Fibroblast of skin of left quadriceps (primary cell): ENCODE measurements around the gene PCMTD2.
"Not testable (repeated sequence)": the region's sequence is repeated elsewhere in the genome, so short reads cannot be mapped to it uniquely, and the experiment has no call there.

Experiments
- DNase-seq, 2 experiments: peaks; one replicate each; pipeline ENCODE4 v3.0.0-alpha.2; 2013; ENCODE audit warnings: low read depth in 2 of 2

PCMTD2 gene

DNA sequence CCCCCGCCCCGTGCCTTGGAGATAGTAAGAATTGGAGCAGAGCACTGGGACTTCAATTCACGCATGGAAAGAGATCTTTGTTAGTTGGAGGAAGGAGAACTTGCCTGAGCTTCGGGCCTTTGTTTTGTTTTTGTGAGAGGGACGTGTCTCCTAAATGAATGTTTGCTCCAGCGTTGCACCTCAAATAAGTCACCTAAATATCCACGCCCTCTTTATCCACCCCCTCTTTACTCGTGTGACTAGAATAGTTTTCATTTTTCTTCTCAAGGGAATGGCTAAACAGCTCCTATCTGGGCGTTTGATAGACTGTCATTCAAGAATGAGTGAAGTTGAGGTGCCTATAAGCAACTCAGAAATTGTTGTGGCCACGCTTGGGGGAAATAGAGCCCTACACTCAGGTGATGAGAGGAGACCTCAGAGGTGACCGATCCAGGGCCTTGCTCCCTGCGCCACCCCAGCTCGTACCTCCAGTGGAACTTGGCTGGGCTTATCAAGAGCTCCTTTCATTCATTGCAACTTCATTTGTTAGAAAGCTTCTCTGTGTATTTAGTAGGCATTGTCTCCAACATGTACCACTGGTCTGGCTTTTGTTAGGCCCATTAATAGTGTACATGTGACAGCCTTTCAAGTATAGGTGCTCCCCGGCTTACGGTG lies 861 bp downstream of the PCMTD2 start:
- no peak for DNase-seq

DNA sequence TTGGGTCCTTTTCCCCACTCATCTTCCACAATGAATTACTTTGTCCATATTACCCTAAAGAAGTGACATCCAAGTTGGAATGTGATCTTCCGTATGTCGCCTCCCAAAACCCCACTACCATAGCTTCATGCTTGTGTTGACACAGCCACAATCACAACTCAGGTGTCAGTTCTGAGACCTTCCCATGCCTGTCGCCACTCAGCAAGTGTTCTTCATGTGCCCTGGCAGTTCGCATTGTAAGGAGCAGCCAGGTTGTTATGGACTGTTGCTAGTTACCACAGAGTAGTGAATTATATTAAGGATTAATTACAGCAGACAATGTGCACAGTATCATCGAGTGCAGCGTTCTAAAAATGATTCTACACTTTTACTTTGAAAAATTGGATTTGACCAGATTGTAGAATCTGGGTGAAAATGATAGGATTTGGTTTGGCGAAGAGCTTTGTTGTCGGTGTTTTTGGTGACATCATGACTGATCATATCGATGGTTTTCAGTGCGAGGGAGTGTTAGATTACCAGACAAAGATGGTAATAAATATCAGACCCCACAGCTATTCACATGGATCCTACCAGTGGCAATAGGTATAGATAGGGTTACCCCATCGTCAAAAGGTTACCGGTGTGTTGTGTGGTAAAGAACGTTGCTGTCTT lies 1.7 kb downstream of the PCMTD2 start:
- no peak for DNase-seq

DNA sequence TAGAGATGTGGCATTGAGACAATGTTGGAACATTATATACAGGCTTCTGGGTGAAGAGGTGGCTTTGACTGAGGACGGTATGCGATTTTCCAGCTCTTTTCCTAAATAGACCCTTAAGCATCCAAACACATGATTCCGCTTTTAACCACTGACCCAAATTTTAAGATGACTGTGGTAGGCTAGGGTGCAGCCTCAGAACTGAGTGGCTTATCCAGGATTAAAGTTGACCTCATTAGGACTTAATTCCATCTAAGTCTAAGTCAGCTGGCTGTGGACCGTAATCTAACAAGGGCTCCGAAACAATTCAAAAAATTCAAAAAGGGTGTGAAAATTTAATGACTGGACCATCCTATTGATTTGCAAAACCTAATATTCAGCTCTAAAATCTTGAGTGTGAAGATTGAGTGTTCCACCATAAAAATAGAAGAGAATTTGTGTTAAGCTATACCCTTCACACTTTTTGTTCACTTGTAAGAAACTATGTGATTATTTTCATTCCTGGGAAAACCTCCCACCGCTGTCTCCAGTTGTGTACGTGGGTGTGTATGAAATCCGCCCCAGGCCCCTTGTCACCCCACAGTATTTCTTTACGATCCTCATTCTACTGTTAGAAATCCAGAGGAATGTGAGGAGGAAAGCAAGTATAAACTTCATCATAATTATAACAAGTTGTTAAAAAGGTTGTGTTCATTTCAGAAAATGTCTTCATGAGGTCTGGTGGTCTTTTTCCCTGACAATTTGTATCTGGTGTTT lies 2.7 kb downstream of the PCMTD2 start:
- no peak for DNase-seq

DNA sequence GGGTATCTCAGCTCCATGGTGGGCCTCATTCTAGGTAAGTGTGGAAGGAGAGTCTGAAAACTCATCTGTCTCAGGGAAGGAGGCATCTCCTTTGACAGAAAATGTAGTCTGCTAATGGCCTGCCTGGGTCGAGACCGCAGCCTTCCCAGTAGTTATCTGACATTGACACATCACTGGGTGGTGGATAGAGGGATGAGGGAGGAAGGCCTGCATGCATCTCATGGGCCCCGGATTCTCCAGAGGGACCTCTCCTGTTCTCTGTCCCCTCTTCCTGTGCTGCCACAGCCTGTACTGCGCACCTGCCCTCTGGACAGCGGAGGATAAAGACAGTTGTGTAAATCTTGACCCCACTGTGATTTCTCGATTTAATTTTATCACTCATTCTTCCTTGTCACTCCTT lies 4.7 kb downstream of the PCMTD2 start:
- DNase-seq, result no peak

DNA sequence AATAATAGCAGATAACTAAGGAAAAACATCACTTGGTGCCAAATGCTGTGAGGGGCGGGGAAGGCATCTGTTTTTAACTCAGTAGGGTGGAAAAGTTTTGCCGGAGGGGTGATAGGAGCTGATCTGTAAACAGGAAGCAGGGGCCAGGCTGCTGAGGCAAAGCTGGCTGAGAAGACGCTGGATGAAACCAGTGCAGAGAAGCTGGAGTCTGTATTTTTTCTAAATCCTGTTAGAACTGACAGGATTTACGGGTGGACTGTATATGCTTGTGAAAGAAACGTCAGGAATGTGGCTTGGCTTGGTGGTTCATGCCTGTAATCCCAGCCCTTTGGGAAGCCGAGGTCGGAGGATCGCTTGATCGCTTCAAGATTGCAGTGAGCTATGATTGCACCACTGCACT lies 5.6 kb downstream of the PCMTD2 start:
- DNase-seq, result peak; percentile 52 to 54

DNA sequence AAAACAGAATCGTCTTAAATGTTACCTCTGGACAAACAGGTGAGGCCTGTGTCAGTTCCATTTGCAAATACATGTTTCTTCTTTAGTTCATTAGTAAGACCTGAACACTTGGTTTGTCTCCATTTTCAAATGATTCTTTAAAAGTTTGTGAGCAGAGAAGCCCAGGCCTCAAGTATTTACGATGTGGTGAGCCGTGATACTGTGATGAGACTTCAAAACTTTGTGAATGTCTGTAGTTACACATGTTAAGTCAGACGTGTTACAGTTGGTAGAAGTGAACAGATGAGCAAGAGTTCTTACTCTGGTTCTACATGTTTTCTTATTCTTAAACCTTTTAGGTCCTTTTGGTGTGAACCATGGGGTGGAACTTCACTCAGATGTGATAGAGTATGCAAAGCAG lies 8.5 kb downstream of the PCMTD2 start:
- no peak for DNase-seq

DNA sequence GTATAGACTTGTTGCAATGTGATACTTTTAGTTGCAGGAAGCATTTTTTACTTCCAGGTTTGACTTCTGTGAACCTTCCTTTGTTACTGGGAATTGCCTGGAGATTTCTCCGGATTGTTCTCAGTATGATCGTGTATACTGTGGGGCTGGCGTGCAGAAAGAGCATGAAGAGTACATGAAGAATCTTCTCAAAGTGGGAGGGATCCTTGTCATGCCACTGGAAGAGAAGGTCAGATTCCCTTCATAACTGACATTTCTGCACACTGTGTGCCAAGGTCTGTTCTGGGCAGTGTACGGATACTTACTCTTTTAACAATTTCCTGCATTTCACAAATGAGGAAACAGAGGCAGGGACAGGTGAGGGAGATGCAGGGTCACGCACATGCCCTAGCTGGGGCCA lies 9.7 kb downstream of the PCMTD2 start:
- no peak for DNase-seq

DNA sequence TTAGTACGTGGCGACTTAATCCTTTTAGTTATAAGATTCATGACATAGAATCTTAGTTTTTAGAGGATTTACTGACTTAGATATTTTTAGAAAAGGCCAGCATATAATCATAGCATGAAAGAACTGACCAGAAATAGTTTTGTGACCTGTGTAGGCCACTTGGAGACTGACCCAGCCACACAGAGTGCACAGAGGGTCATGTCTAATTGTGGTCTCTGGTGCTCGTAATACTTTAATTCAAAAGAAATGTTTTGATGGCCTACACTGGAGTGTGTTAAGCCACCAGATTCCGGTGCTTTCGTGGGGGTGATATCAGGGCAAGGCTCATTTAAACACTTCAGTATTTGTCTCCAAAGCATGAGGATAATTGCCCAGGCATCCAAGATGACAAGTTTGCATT lies 11.4 kb downstream of the PCMTD2 start:
- no peak for DNase-seq

DNA sequence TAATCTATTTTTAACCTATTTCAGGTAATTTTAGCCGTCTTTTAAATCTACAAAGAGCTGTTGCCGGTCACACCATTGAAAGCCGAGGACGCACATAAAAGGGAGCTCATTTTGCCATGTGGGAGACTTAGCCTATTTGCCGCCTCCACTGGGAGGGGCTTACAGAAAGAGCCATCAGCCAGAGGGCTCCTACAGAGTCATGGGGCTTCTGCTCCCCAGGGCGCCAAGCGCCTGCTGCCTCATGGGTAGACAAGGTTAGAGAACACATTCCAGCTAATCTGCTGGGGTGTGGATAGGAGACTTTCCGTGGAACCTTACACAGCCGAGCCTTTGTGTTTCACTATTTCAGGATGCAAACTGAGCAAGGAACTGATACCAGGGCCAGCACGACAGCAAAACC lies 12.6 kb downstream of the PCMTD2 start:
- DNase-seq, result no peak

DNA sequence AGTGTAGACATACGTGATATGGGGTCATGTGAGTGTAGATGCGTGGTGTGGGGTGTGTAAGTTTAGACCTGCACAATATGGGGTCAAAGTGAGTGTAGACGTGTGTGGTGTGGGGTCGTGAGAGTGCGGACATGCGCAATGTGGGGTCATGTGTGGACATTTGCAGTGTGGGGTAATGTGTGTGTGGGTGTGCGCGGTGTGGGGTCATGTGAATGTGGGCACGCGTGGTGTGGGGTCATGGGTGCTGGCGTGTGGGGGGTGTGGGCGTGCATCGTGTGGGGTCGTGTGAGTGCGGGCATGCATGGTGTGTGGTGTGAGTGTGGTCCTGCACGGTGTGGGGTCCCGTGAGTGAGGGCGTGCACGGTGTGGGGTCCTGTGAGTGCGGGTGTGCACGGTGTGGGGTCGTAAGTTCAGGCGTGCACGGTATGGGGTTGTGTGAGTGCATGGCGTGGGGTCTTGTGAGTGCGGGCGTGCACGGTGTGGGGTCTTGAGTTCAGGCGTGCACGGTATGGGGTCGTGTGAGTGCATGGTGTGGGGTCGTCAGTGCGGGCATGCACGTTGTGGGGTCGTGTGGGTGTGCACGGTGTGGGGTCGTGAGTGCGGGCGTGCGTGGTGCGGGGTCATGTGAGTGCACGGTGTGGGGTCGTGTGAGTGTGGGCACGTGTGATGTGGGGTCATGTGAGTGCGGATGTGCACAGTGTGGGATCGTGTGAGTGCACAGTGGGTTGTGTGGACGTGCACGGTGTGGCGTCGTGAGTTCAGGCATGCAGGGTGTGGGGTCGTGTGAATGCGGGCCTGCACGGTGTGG lies 14.3 kb downstream of the PCMTD2 start:
- DNase-seq, result no peak

DNA sequence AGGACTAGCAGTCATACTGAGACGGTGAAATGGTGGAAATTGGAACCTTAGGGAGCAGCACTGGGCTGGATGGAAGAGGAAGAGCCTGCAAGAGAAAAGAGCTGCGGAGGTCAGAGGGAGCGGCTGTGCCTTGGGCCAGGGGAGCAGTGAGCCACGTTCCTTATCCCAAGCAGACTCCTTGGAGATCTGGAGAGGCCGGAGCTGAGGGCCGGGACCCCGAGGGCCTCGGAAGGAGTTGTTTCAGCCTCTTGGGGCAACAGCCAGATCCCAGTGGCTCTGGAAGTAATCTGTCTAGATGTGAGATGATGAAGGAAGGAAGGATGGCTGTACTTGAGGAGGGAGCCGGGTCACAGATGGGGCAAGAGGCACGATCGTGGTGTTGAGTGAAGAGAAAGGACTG lies 16.1 kb downstream of the PCMTD2 start:
- DNase-seq, result no peak

DNA sequence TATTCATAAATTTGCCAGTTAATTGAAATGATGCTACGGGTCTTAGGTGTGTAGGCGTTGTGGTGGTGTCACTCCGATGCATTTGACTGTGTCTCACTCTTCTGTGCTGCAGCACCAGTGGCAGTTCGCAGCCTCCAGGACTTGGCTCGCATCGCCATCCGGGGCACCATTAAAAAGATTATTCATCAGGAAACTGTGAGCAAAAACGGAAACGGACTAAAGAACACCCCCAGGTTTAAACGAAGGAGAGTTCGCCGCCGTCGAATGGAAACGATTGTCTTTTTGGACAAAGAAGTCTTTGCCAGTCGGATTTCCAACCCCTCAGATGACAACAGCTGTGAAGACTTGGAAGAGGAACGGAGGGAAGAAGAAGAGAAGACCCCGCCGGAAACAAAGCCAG lies 17.6 kb downstream of the PCMTD2 start:
- no peak for DNase-seq

DNA sequence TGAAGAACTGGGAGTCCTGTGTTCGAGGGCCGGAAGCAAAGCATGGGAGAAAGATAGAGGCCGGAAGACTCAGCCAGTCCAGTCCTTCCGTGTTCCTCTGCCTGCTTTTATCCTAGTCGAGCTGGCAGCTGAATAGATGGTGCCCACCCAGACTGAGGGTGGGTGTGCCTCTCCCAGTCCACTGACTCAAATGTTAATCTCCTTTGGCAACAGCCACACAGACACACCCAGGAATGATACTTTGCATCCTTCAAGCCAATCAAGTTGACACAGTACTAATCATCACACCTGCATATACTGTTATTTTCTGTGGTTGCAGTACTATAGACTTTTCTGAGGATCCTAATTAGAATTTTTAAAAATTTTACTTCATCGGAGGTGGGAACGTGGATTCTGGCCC lies 21.3 kb downstream of the PCMTD2 start:
- DNase-seq, result no peak

DNA sequence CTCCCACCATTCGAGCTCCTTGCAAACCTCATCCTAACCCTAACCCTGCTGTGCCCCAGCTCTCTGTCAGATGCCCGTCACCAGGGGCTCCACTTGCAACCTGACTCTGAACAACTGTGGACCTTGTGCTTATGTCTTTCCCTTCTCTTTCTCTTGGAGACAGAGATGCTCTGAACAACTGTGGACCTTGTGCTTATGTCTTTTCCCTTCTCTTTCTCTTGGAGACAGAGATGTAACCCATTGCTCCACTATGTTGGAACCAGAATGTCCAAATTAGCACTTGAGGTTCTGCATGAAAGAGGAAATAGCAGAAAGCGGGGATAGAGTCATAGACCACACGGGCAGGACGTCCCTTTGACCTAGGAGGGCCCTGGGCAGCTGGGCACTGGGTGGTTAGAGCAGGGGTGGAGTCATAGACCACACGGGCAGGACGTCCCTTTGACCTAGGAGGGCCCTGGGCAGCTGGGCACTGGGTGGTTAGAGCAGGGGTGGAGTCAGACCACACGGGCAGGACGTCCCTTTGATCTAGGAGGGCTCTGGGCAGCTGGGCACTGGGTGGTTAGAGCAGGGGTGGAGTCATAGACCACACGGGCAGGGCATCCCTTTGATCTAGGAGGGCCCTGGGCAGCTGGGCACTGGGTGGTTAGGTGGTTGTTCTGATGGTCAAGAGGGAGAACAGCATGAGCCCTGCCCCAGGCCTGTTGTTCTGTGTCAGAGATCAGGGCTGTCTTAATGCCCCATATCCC lies 22.2 kb downstream of the PCMTD2 start:
- no peak for DNase-seq

DNA sequence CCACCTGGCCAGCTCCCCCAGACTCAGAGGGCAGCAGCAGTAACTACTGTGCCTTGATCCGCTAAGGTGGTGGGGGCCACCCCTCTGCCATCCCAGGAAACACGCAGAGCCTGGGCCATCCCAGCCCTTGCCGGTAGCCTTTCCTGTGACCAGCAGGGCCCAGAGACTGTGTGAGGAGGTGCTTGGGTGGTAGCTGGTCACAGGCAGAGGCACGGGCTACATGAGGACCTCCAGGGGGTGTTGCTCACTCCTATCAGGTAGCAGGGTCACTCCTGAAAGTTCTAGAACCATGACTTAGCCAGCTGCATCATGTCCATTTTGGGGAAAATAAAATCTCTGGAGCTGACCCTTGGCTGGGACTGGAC lies 22.8 kb downstream of the PCMTD2 start:
- DNase-seq, result no peak

DNA sequence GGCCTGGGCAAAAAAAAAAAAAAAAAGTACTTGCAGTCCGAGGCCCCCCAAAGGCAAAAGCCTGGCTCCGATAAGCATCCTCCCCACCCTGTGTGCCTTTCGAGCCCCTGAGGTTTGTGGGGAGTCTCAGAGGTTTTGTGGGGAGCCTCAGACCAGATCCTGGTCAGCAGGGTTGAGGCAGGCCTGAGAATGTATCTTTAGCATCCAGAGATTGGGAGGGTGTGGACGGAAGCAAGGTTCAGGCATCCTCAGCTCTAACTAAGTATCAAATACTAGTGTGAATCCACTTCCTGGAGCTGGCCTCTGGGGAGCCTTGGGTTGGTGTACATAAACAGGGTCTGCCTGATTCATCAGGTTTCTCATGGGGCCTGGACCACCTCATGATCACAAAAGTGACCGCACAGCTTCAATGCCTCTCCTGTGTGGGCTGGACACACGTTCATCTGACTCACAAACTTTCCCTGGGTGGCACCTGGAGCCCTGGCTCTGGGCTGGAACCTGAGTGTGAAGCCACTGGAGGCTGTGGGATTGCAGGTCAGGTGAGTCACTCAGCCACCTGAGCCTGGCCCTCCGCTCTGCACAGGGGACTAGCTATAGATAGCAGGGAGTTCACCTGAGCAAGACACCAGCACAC lies 24.4 kb downstream of the PCMTD2 start:
- DNase-seq, result no peak

DNA sequence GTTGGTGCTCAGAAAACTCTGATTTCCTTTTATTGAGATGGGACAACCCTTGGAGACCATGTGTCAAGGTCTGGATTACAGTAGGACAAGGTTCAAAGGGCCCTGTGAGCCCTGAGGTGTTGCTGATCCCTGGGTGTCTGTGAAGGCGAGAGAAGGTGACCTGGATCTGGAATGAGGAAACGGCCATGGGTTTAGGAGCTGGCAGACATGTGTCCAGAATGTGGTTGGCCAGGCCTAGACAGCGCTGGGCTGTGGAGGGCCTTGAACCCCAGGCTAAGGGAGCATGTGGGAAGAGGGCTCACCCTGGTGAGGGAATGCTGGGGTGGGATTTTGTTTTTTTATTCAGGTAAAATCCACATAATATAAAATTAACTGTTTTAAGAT lies 24.9 kb downstream of the PCMTD2 start:
- no peak for DNase-seq

DNA sequence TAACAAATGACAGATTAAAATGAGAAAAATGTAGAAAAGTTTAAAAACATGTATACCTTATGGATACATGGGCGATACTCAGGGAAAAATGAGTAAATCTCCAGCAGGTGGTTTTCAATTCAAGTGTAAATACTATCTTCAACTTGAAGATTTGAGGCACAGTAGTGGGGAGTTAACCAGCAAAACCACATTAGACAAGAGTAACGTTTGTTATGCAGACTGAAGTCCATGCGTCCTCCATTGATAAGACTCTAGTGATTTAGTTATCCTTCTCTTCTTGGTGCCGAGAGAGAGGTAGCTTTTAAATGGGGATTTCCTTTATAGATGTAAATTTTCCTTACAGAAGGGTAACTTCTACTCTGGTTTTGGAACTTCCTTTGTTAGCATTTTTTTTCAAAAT lies 28.1 kb downstream of the PCMTD2 start:
- no peak for DNase-seq

DNA sequence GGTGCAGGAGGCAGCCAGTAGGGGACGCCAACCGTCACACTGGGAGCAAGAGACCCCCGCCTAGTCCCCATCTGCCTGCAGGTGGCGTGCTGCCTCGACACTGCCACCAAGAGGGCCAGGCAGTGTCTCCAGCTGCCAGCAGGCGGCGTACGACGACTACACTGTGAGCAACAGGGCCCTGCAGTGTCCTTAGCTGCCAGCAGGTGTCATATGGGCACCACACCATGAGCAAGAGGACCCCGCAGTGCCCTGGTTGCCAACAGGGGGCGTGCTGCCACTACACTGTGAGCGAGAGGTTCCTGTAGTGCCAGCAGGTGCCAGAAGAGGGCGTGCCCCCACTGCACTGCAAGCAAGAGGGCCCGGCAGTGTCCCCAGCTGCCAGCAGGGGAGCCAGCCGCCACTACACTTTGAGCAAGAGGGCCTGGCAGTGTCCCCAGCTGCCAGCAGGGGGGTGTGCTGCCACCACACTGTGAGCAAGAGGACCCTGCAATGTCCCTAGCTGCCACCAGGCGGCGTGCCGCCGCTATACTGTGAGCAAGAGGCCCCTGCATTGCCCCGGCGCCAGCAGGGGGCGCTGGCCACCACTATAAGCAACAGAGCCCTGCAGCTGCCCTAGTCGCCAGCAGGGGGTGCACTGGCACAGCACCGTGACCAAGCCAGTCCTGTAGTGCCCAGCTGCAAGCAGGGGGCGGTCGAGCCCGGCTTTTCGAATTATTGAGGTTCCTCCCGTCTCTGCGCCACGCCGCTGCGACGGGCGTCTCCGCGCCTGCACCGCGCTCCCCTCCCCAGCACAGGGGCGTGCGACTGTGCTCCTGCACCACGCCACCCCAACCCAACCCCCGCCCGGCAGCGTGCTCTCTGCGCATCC lies 30.3 kb downstream of the PCMTD2 start:
- DNase-seq, result not testable (repeated sequence)
